Left hindlimb (tissue), 1 donor: ENCODE data around the gene PRPF8.

Experiments used
- DNase-seq: peaks from one replicate; pipeline ENCODE4 v3.0.0-alpha.2; 2018

Gene PRPF8

DNA sequence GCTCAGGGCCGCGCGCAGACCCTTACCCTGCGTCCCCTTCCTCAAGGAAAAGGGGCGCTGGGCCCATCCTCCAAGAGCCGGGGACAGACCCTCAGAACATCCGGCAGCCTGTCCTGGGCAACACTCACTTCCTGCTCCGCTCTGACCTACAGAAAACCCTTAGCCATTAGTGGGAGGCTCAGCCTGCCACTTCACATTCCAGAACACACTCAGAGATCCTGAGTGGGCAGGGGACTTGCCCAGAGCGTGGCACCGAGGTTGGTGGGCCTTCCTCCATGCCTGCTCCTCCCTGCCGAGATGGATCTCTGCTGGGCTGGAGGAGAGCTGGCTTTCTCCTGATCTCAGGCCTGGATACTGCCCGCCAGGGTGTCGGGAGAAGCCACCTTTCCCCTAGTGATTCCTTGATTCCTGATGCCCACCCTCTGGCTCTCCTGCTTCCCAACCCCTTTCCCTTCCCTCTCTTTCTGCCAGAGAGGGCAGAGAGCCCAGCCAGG is 40.6 kb downstream of the PRPF8 start:
- no peak for DNase-seq

DNA sequence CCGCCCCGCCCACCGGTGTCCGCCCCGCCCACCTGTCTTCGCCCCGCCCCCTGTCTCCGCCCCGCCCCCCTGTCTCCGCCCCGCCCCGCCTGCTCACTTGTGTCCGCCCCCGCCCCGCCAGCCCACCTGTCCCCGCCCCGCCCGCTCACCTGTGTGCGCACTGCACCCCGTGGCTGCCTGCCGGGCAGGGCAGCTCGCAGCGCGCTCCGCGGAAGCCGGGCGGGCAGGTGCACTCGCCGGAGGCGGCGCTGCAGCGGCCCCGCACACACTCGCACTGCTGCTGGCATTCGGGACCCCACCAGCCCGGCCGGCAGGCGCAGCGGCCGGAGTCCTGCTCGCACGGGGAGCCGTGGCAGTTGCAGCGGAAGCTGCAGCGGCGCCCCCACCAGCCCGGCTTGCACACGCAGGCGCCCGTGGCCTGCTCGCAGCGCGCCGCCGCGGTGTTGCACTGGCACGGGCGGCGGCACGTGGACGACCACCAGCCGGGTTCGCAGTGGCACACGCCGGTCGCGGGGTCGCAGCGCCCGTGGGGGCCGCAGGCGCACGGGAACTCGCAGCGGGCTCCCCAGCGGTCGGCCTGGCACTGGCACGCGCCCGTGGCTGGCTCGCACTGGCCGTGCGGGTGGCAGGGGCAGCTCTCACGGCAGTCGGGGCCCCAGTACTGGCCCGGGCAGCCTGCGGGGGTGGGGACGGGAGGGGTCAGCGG is 41.2 kb downstream of the PRPF8 start:
- no peak for DNase-seq

DNA sequence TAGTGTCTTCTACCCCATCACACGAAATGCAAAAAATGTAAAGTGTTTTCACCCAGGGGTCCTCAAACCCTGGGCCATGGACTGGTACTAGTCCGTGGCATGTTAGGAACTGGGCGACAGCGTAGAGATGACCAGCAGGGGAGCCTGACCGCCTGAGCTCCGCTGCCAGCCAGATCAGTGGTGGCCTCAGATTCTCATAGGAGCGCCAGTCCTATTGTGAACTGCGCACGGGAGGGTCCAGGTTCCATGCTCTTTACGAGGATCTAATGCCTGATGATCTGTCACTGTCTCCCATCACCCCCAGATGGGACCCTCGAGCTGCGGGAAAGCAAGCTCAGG is 43.6 kb downstream of the PRPF8 start:
- DNase-seq, result no peak

DNA sequence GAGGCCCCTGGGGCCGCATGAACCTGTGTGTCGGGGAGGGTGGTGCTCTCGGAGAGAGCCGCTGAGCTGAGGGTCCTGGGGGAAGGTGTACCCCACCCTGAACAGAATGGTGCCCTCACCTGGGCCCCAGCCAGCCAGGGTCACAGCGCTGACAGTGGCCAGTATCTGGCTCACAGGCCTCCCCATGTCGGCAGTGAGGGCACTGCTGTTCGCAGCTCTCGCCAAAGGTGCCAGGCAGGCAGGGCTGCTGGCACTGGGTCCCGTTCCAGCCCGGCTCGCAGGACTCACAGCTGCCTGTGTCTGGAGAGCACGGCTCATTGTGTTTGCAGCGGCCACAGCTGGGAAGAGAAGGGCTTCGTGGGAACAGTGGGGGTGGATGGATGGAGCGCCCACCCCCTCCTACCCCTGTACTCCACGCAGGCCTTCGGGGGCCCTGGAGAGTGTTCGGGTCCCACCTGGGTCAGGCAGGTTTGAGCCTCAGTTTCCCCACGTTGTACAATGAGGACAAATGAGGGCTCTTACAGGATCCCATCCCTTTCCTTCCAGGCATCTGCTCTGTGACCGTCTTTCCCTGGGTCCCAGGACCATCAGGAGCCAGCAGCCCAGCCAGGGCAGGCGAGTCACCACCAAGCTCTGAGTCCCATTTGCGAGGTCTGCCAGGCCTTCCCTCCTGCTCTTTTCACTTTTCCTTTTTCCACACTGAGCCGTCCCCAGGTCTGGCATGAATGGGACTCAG is 44.2 kb downstream of the PRPF8 start:
- no peak for DNase-seq

DNA sequence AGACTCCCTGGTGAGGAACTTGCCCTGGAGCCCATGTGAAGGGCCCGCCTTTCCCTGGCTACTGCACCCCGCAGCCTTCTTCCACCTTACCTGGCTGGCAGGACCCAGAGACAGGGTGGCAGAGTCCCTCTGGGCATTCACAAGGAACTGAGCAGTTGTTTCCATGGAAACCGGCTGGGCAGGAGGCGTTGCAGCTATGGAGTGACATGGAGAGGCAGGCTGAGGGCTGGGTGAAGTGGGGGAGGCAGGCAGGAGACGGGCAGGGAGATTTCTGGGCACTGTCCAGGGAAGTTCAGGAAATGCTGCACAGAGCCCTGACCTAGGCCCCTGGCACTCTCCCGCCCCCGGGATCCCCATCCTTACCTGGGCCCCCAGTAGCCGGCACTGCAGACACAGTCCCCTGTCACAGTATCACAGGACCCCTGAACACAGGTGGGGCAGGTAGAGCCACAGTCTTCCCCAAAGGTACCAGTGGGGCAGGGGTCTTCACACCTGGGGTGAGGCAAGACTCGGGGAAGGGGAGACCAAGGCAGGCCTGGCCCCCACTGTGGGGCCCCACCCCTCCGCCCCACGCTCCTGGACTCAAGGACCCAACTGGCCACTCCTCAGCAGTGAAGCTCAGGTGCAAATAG is 45.0 kb downstream of the PRPF8 start:
- DNase-seq, result no peak

DNA sequence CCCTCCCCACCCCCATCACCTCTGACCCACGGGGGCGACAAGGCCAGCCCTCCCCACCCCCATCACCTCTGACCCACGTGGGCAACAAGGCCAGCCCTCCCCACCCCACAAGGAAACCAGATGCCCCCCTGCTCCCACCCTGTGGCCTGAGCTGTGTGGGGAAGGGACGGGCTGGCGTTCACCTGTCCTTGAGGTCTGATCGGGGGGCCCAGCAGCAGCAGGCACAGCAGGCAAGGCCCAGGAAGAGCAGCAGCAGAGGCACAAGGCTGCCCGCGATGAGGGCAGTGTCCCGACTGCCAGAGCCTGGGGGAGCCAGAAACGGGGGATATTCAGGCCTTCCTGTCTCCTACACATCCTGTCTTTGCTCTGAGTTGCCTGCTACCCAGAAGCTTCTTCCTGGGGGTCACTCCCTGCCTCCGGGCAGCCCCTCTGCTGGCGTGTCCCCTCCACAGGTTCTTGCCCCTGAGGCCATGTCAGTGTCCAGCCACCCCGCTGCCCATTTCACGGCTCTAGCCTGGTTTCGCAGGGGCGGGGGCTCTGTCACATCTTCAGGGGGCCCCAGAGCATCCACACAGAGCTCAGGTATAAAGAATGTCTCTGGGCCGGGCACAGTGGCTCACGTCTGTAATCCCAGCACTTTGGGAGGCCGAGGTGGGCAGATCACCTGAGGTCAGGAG is 45.9 kb downstream of the PRPF8 start:
- DNase-seq, result no peak

DNA sequence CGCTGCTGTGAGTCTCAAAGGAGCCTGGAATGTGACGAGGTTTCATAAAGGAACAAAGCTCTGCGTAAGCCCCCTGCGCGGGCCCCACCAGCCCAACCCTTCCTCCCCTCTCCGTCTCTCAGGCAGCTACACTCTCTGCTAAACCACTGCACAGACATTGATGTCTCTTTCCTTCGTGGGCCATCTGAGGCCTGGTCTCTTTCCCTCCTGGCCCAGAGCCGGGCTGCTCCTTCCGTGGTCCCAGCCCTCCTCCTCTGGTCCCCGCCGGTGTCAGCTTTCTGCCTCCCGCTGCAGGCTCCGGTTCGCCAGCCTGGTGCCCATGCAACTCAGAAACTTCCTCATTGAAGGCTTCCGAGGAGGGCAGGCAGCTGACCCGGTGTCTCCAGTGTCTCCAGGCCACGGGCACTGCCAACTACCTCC is 46.5 kb downstream of the PRPF8 start:
- DNase-seq, result no peak

DNA sequence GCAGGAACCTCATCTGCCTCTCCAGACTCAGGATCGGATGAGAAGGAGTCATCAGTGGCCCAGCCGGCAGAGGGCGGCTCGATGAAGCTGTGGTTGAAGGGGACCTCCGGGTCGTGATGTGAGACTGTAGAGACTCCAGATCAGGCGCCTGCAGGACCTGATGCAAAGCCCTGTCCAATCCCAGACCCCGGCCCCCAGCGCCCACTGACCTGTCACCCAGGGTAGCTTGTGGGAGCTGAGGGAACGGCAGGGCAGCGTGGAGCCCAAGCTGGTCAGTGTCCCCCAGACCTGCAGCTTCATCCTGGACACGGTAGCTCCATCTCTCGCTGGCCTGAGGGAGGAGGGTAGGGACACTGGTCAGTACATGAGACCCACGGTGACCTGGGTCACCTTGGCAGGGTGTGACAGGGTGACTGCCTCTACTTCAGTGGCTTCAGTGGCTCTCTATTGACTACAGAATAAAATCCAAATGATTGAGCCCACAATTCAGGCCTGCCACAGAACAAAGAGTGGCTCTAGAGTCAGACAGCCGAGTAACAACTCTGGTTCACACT is 47.9 kb downstream of the PRPF8 start:
- DNase-seq, result no peak

DNA sequence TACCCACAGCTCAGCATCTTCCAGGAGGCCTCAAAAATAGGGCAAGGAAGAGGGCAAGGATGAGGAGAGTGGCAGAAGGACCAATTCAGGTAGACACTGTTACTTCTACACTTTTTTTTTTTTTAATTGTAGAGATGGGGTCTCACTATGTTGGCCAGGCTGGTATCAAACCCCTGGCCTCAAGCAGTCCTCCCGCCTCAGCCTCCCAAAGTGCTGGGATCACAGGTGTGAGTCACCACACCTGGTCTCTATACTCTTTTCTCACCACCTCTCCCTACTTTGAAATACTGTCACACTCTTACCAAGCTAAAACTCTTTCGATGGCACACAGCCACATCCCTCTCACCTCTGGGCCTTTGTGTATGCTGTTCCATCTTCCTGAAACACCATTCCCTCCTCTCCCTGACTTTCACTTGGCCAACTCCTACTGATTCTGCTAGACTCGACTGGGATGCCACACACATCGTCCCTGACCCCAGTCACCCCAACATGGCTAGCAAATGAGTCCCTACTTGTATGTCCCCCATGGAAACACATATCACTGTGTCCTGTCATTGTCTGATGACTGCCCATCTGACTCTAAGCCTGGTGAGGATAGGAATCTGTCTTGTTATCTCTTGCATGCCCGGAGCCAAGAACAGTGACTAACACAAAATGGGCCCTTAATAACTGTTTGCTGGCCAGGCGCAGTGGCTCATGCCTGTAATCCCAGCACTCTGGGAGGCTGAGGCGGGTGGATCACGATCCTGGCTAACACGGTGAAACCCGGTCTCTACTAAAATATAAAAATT is 48.8 kb downstream of the PRPF8 start:
- no peak for DNase-seq

DNA sequence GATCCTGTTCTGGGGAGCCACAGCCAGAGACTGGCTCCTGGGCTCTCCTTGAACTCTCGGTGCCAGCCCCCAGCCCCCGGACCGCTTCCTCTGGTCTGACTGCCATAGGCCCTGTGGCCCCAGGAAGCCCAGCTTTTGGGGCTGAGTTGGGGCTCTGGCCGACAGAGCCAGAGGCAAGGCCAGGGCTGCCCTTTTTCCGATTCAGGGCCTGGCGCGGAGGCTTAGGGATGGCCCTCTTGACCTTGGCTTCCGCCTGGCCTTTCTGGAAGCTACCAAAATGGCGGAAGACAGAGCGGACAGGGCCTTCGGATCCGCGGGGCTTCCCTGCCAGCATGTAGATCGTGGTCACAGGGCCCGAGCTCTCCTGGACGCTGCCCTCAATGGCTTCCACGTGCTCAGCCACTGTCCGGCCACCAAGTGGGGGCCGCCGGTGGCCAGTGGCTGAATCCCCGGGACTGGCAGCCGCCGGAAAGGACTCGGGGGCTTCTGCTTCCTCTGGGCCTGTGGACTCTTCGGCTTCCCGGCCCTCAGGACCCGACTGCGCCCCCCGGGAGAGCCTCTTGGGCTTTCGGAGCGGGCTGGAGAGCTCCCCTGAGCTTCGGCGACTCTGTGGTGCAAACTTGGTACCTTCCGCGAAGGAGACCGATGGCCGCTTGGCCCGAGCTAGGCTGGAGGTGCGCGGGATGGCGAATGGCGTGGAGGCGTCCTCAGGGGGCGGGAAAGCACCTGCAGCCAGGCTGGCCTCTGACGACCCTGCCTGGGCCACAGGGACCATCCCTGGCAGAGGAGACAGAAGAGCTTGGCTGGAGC is 49.6 kb downstream of the PRPF8 start:
- DNase-seq, result no peak

DNA sequence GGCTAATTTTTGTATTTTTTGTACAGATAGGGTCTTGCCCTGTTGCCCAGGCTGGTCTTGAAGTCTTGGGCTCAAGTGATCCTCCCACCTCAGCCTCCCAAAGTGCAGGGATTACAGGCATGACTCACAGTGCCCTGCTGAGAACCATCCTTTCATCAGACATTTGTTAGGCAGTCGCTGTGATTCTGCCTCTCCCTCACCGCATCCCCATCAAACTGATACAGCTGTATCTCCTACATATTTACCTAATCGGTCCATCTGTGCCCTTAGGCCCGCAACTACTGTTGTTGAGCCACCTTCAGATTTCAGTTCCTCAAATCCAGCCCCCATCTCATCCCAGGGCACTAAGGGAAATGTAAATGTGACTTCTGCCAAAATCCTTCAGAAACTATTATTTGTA is 54.0 kb downstream of the PRPF8 start:
- no peak for DNase-seq

DNA sequence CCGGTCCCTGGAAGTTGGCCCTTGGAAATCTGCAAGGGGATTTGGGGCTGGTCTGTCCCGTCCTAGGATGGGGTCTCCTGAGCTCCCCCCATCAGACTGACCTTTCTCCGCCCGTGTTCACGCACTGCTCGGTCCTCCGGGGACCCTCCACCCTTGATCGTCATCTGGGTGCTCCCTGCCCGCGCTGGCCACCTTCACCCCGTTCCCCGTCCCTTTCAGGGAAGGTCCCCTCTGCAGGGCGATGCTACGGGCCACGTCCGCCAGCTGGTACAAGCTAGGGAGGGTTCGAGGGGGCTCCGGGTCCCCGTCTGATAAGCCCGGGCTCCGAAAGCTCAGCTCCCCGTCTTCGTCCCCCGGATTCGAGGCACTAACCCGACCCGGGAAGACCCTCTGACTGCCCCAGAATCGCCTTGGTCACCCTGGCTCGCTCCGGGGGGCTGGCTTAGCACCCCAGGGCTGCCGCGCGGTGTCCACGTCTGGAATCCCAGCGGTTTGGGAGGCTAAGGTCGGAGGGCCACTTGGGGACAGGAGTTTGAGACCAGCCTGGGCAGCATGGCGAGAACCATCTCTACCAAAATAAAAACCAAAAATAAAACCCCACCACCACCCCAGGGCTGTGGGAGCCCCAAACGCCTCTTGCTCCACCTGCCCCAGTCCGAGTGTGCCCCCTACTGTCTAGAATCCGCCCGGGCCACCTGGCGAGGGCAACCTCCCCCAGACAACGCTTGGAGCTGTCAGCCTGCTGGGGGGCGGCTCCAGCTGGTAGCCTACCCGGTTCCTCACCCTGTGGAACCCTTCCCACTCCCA is 55.0 kb downstream of the PRPF8 start:
- no peak for DNase-seq

DNA sequence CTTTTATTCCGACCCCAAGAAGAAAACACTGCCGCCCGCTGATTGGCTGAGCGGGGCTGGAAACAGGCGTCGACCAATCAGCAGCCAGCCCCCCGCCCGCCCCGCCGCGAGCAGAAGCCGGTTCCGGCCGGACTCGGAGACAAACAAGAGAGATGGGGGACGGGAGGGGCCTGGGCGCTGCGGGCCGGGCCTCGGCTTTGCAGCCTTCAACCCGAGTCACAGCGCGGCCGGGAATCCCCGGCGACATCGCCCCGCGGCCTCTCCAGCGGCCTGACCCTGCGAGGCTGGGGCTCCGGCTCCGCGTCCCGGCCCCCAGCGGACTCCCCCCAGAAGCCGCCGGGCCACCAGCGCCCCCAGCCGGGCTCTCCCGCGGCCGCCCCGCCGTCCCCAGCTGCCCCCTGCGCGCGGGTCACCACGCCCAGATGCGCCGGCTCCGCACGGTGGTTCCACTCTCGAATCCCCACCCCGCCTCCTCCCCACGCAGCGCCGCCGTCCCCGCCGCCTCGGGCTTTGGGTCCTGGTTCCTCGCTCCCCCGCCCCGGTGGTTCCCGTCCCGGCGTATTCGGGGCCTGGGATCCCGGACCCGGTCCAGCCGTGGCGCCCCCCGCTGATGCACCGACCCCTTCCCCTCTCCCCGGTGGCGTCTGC is 55.7 kb downstream of the PRPF8 start:
- DNase-seq, result peak; percentile 95

DNA sequence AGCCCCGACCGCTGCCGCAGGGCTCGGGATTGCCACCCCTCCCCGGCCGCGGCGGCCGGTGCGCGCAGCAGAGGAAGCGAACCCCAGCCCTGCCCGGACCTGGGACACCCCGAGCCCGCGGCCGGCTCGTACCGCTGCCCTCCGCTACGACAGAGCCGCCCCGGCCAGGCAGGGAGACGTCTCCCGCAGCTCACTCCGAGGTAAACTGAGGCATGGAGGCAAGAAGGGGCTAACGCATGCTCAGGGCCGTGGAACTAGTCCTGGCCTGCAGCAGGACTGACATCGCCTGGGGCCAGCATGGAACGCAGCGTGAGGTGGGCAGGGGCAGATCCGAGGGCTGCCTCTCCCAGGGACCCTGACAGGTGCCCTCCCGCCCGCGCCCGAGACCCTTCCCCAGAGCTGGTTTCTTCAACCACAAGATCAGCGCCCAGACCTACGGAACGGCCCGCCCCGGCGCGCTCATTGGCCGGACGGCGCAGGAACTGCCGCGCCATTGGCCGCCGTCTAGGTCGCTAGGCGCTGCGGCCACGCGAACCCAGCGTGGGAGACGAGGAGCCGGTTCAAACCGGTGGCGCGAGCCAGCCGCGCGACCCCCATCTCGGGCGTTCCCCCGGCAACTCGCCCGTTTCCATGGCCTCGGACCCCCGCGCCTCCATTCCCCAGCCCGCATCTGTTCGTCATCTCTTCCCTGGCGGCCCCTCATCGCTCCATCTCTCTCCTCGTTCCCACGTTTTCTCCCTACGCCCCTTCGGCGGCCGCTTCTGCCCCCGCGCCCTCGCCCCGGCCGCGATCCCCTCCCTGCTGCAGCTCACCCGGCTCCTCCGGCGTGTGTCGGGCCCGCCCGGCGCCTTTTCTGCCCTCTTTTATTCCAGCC is 56.4 kb downstream of the PRPF8 start, which contains the start of gene SLC43A2:
SLC43A2 (minus strand) TSS at position 853 of the 874 bp plus-strand sequence. CDS start 960 bp downstream, outside the sequence.
- peak; percentile 82 for DNase-seq

DNA sequence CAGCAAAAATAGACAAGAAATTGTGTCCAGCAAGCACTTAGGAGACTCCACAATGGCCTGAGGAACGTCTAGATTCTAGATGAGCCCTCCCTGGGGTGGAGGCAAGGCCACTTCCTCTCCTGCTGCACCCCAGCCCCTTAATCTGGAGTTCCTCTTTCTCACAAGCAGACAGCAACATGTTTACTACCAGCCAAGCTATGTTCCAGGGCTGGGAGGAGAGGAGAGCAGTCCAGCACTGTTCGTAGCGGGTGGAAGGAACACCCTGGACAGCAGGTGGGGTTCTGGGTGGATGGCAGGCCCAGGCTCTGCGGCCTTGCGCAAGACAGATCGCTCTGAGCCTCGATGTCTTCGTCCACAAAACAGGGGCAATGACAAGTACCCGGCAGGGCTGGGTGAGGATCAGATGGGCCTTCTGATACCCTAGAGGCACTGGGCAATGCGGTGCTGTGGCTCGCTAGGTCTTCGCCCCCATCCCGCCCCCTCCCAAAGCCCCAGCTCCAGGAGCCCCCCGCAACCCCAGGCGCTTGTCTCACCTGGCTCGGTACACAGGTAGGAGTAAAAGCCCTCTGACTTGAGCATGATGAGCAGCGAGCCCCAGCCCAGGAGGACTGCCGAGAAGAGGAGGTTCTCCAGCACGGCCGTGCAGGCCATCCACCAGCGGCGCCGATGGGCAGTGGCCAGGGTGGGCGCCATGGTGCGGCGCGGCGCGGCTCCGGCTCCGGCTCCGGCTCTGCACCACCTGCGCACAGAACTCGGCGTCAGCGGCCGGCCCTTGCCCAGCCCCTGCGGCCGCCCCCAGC is 57.3 kb downstream of the PRPF8 start:
- no peak for DNase-seq

DNA sequence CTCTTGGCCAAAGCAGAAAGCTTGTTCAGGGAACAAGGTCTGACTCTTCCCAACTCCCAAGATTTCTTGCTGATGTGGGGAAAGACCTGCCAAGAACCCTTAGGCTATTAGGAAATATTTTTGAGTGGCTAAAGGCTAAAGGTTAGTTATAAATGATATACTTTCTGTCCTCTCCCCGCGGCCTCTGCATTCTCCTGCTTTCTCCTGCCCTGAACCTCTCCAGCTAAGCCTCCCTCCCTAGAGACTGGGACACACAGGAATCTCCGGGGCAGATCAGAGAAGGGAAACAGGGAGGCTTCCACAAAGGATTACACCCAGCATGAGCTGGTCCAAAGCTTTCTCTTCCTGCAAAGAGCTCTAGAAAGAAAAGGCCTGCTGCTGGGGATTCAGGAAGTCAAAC is 58.3 kb downstream of the PRPF8 start:
- no peak for DNase-seq

DNA sequence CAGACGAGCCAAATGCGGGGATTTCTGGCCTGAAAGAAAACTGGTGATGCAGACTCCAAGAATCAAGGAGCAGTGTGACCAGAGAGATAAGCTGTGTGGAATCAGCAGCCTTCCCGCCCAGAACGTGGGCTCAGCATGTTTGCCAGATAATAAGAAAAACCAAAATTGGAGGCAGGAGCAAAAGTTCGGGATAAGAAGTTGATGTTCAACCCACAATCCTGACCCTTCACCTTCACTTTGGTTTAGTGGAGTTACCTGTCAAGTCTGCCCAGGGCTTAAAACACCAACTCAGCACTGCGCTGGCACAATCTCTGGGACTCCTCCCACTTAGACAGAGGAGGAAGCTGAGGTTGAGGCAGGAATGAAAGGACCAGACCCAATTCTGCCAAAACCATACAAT is 59.1 kb downstream of the PRPF8 start:
- DNase-seq, result no peak

DNA sequence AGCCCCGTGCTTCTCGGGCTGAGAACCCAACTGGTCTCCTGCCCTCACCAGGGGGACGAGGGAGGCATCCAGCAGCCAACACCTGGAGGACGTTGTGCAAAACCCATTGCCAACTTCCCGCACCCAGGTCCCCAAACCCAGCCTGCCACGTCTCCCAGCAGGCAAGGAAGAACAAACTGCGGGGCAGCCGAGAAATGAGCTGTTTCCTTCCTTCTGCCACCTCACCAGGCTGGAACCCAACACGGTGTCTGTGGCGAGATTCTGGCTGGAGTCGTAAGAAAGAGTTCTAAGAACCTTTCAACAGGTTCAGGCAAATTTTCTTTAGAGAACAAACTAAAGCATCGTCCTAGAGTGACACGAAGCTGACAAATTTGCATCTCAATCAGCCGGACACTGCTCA is 59.6 kb downstream of the PRPF8 start:
- no peak for DNase-seq
